Natural killer cell (primary cell): ENCODE data around the gene DPP4. TPM values are rescaled to one million over a fixed set of nuclear protein-coding genes. Genes with fewer than 3 reads are reported as not detected.

Source experiments
- ATAC-seq, 3 donors: fragments of 150-1000 bp in 2 of 3; fragments of 200-7000 bp in 1 of 3; cut with Tn5 transposase; 1 replicate in 1 of 3; 2 replicates in 2 of 3; pipeline ENCODE4 v1.10.0; 2021; ENCODE audit warnings: mild to moderate bottlenecking in 2 of 3, moderate library complexity in 2 of 3
- DNase-seq, 2 donors: peaks; one replicate each; pipeline versions ENCODE4 v3.0.0 to v3.0.0-alpha.2; 2013 to 2021; ENCODE audit warnings: mixed read lengths in 1 of 2
- H3K27ac ChIP-seq: one replicate; pipeline ENCODE4 v1.5.1; 2013; ENCODE audit warnings: mild to moderate bottlenecking, low read length
- H3K27me3 ChIP-seq: one replicate; pipeline ENCODE4 v1.6.1; 2013; ENCODE audit warnings: low read length; ENCODE audit not compliant: control insufficient read depth, insufficient read depth
- H3K36me3 ChIP-seq: one replicate; pipeline ENCODE4 v1.6.1; 2013; ENCODE audit warnings: low read length; ENCODE audit not compliant: control insufficient read depth, insufficient read depth
- H3K4me1 ChIP-seq: one replicate; pipeline ENCODE4 v1.6.1; 2013; ENCODE audit warnings: low read length; ENCODE audit not compliant: control insufficient read depth, insufficient read depth
- H3K4me3 ChIP-seq: one replicate; pipeline ENCODE4 v1.5.1; 2013; ENCODE audit warnings: low read length
- H3K9me3 ChIP-seq: one replicate; pipeline ENCODE4 v1.6.1; 2013; ENCODE audit warnings: low read length; ENCODE audit not compliant: control insufficient read depth, insufficient read depth
- H3K27ac Mint-ChIP-seq, 2 donors: one replicate each; pipeline ENCODE4 v1.8.0; 2022; ENCODE audit warnings: mild to moderate bottlenecking in 2 of 2, mixed read lengths in 2 of 2, moderate library complexity in 1 of 2
- H3K27me3 Mint-ChIP-seq, 2 donors: one replicate each; pipeline ENCODE4 v1.8.0; 2022; ENCODE audit warnings: low read depth in 2 of 2, mixed read lengths in 2 of 2
- H3K36me3 Mint-ChIP-seq: one replicate; pipeline ENCODE4 v1.8.0; 2022; ENCODE audit warnings: mixed read lengths
- H3K4me1 Mint-ChIP-seq, 2 donors: one replicate each; pipeline ENCODE4 v1.8.0; 2022; ENCODE audit warnings: mixed read lengths in 2 of 2
- H3K4me3 Mint-ChIP-seq: one replicate; pipeline ENCODE4 v1.8.0; 2022; ENCODE audit warnings: mild to moderate bottlenecking, moderate library complexity, mixed read lengths
- H3K9me3 Mint-ChIP-seq, 2 donors: one replicate each; pipeline ENCODE4 v1.8.0; 2022; ENCODE audit warnings: mixed read lengths in 2 of 2
- WGBS: methylation state at CpG from one replicate; pipeline ENCODE4 v1.1.7; 2013; ENCODE audit warnings: missing lambda C conversion rate; ENCODE audit not compliant: insufficient coverage; 5-methylcytosine and 5-hydroxymethylcytosine counted together
- intact Hi-C: fragments of 100-400 bp; cut with micrococcal nuclease; formaldehyde crosslinking; loops from one replicate; pipeline ENCODE4 v1.14.2; 2022
- total RNA-seq, 4 donors: library from RNA; stranded (reverse); fragments of 120-200 nt in 1 of 4; gene quantifications; one replicate each; pipeline versions ENCODE4 v1.2.3 to v1.2.4, GENCODE V29; 2013 to 2022
- TF ChIP-seq, protein P1 (sequence below): fragments of 200-600 bp; IDR thresholded peaks from one replicate; pipeline ENCODE4 v1.8.0; 2022; ENCODE audit warnings: antibody characterized with exemption

DPP4 gene
- total RNA-seq, 3 donors from 2014 or later (not counting 1 experiment from before 2014, with no cell fraction given): 1.8 to 2.3 (median 1.8) TPM

- H3K4me3 Mint-ChIP-seq: no peak overlapping the region
- intact Hi-C loops: no loop called here
- 76% methylated on average over 2 of the region's 2 CpGs for WGBS
- Histone ChIP-seq H3K27ac (no peak overlapping the region), H3K27me3 (no peaks in the 10 kb centered on the region), H3K4me1 (no peaks in the 10 kb centered on the region), H3K4me3 (no peak overlapping the region), H3K36me3 (no peaks in the 10 kb centered on the region), H3K9me3 (no peaks in the 10 kb centered on the region)
- H3K27me3 Mint-ChIP-seq: no peaks in the 10 kb centered on the region
- H3K4me1 Mint-ChIP-seq: no peaks in the 10 kb centered on the region
- H3K27ac Mint-ChIP-seq: no peak overlapping the region
- H3K9me3 Mint-ChIP-seq: no peaks in the 10 kb centered on the region
- TF ChIP-seq, protein P1, sequence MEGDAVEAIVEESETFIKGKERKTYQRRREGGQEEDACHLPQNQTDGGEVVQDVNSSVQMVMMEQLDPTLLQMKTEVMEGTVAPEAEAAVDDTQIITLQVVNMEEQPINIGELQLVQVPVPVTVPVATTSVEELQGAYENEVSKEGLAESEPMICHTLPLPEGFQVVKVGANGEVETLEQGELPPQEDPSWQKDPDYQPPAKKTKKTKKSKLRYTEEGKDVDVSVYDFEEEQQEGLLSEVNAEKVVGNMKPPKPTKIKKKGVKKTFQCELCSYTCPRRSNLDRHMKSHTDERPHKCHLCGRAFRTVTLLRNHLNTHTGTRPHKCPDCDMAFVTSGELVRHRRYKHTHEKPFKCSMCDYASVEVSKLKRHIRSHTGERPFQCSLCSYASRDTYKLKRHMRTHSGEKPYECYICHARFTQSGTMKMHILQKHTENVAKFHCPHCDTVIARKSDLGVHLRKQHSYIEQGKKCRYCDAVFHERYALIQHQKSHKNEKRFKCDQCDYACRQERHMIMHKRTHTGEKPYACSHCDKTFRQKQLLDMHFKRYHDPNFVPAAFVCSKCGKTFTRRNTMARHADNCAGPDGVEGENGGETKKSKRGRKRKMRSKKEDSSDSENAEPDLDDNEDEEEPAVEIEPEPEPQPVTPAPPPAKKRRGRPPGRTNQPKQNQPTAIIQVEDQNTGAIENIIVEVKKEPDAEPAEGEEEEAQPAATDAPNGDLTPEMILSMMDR: no peak
- ATAC-seq (no peak), DNase-seq (peak in 1 of 2 donors; percentile 26)
- no peaks in the 10 kb centered on the region for H3K36me3 Mint-ChIP-seq
Measured at GRCh38 chr2:162063281-162063680, 10.7 kb downstream of the DPP4 start.

DNA sequence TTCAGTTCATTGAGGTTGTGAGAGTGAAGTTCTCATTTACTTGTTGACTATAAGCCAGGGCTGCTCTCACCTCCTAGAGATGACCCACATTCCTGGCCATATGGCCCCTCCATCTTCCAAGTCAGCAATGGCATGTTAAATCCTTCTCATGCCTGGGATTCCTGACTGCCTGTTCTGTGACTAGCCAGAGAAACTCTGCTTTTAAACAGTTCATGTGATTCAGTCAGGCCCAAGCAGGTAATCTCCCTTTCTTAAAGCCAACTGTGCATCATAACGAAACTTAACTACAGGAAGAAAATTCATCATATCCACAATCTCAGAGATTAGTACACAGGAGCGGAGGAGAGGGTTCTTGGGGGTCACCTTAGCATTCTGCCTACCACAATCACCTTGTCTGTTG, 11.5 kb downstream of the DPP4 start:
- no peaks in the 10 kb centered on the region for H3K36me3 Mint-ChIP-seq
- WGBS: 71% methylated on average over 1 of the region's 2 CpGs
- H3K4me3 ChIP-seq: no peak overlapping the region
- no peak overlapping the region for H3K27ac ChIP-seq
- H3K36me3 ChIP-seq: no peaks in the 10 kb centered on the region
- no peaks in the 10 kb centered on the region for H3K4me1 ChIP-seq
- no peaks in the 10 kb centered on the region for H3K9me3 Mint-ChIP-seq
- no peaks in the 10 kb centered on the region for H3K4me1 Mint-ChIP-seq
- DNase-seq (no peak), ATAC-seq (no peak)
- H3K27me3 Mint-ChIP-seq: no peaks in the 10 kb centered on the region
- intact Hi-C loops: no loop called here
- no peaks in the 10 kb centered on the region for H3K9me3 ChIP-seq
- H3K4me3 Mint-ChIP-seq: no peak overlapping the region
- TF ChIP-seq, protein P1: no peak
- no peaks in the 10 kb centered on the region for H3K27me3 ChIP-seq
- H3K27ac Mint-ChIP-seq: no peak overlapping the region

DNA sequence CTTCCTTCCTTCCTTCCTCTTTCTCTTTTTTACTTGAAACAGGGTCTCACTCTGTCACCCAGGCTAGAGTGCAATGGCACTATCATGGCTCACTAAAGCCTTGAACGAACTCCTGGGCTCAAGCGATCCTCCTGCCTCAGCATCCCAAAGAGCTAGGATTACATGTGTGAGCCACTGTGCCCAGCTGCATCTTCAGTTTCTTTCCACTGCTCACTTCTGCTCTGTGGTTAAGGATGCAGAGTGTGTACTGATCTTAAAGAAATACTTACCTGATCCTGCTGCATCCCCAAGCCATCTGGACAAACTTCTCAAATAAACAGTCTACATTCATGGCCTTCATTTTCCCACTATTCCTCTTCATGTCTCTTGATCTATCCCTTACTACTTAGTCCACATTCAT, 13.0 kb downstream of the DPP4 start:
- Mint-ChIP-seq H3K9me3 (peaks cover 0 to under 1% of the 10 kb centered on the region in 2 donors), H3K36me3 (no peaks in the 10 kb centered on the region), H3K4me1 (peaks cover 0 to 1% of the 10 kb centered on the region in 2 donors), H3K4me3 (no peak overlapping the region), H3K27ac (no peak overlapping the region), H3K27me3 (no peaks in the 10 kb centered on the region)
- H3K4me1 ChIP-seq: no peaks in the 10 kb centered on the region
- DNase-seq: no peak
- H3K4me3 ChIP-seq: no peak overlapping the region
- 88% methylated on average over 2 of the region's 2 CpGs for WGBS
- no peak overlapping the region for H3K27ac ChIP-seq
- intact Hi-C loops: no loop called here
- H3K27me3 ChIP-seq: no peaks in the 10 kb centered on the region
- no peaks in the 10 kb centered on the region for H3K9me3 ChIP-seq
- TF ChIP-seq, protein P1: no peak
- no peak for ATAC-seq
- H3K36me3 ChIP-seq: no peaks in the 10 kb centered on the region

DNA sequence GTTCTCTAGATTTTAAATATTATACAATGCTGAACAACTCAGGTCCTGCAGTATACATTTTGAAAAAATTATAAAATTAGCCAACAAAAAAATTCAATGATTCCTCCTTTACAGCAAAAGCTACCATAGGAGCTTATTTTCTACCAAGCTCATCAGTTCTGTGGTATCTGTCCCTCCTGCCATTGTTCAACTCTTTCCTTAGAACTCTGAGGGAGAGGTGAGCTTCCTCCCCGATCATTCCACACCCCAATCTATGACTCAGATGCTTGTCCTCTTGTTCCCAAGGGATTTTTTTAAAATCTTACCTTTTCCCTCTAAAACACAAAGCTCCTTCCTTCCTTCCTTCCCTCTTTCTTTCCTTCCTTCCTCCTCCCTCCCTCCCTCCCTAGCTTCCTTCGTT, 13.5 kb downstream of the DPP4 start:
- Mint-ChIP-seq H3K9me3 (peaks cover 0 to 2% of the 10 kb centered on the region in 2 donors), H3K27me3 (no peaks in the 10 kb centered on the region), H3K27ac (no peak overlapping the region), H3K36me3 (no peaks in the 10 kb centered on the region), H3K4me1 (peaks cover 0 to 5% of the 10 kb centered on the region in 2 donors), H3K4me3 (no peak overlapping the region)
- H3K27me3 ChIP-seq: no peaks in the 10 kb centered on the region
- DNase-seq (no peak), ATAC-seq (no peak)
- TF ChIP-seq, protein P1: no peak
- intact Hi-C loops: no loop called here
- 68% methylated on average over 2 of the region's 2 CpGs for WGBS
- no peak overlapping the region for H3K4me3 ChIP-seq
- H3K27ac ChIP-seq: no peak overlapping the region
- H3K36me3 ChIP-seq: no peaks in the 10 kb centered on the region
- no peaks in the 10 kb centered on the region for H3K9me3 ChIP-seq
- peaks cover 3% of the 10 kb centered on the region for H3K4me1 ChIP-seq
